A673 (cell line): ENCODE data around the gene CD96. TPM values are rescaled to one million over a fixed set of nuclear protein-coding genes. Genes with fewer than 3 reads are reported as not detected.

Experiments
- BruUV-seq: library from RNA; stranded (reverse); fragments of 400-500 nt; replicated peaks from 2 replicates; lab custom pipeline; 2021; lab: Mats Ljungman, UMichigan
- CTCF ChIA-PET: fragments of 300-600 bp; sonication (Branson Sonifier 250); formaldehyde crosslinking; loops from one replicate; lab custom pipeline; 2022; ENCODE audit warnings: antibody characterized with exemption; lab: Charles Lee
- POLR2A ChIA-PET: fragments of 300-600 bp; sonication (Branson Sonifier 250); formaldehyde crosslinking; loops from one replicate; lab custom pipeline; 2022; ENCODE audit warnings: antibody characterized with exemption; ENCODE audit not compliant: low non-redundant PET; lab: Charles Lee
- DNase-seq: peaks from one replicate; pipeline ENCODE4 v3.0.0-alpha.2; 2015; ENCODE audit warnings: low spot score
- H3K27ac ChIP-seq: fragments of 200-600 bp; sonication (generic); 2 replicates; pipeline ENCODE4 v1.5.1; 2016; ENCODE audit warnings: mixed run types, low read depth, mild to moderate bottlenecking, mixed read lengths, antibody characterized with exemption, low read length; ENCODE audit not compliant: poor library complexity, severe bottlenecking
- H3K27me3 ChIP-seq: fragments of 200-600 bp; sonication (generic); replicated peaks from 2 replicates; pipeline ENCODE4 v1.6.1; 2017; ENCODE audit warnings: mixed run types, low read depth, mild to moderate bottlenecking, mixed read lengths, antibody characterized with exemption, low read length; ENCODE audit not compliant: insufficient read depth, poor library complexity
- H3K36me3 ChIP-seq: fragments of 200-600 bp; sonication (generic); 2 replicates; pipeline ENCODE4 v1.6.1; 2016; ENCODE audit warnings: mixed run types, mild to moderate bottlenecking, mixed read lengths, antibody characterized with exemption, low read length; ENCODE audit not compliant: insufficient read depth, poor library complexity, severe bottlenecking
- H3K4me1 ChIP-seq: fragments of 200-600 bp; sonication (generic); 2 replicates; pipeline ENCODE4 v1.6.1; 2017; ENCODE audit warnings: mixed run types, mild to moderate bottlenecking, mixed read lengths, antibody characterized with exemption, low read length; ENCODE audit not compliant: insufficient read depth, poor library complexity, severe bottlenecking
- H3K4me3 ChIP-seq: fragments of 200-600 bp; sonication (generic); 2 replicates; pipeline ENCODE4 v1.5.1; 2016; ENCODE audit warnings: low read depth, mixed run types, mild to moderate bottlenecking, mixed read lengths, low read length; ENCODE audit not compliant: poor library complexity, severe bottlenecking
- H3K9me3 ChIP-seq: fragments of 200-600 bp; sonication (generic); 2 replicates; pipeline ENCODE4 v1.6.1; 2016; ENCODE audit warnings: mixed run types, low read depth, mild to moderate bottlenecking, mixed read lengths, antibody characterized with exemption, low read length; ENCODE audit not compliant: poor library complexity, severe bottlenecking
- EZH2 ChIP-seq: fragments of 200-600 bp; sonication (generic); IDR thresholded peaks from 2 replicates; pipeline ENCODE4 v1.6.1; 2017; ENCODE audit warnings: borderline replicate concordance, low read depth, mild to moderate bottlenecking, mixed read lengths, antibody characterized with exemption, low read length; ENCODE audit not compliant: poor library complexity, severe bottlenecking
- intact Hi-C: fragments of 100-400 bp; cut with micrococcal nuclease; formaldehyde crosslinking; loops from one replicate; pipeline ENCODE4 v1.10.0; 2022; ENCODE audit not compliant: unreplicated experiment
- total RNA-seq: library from RNA; stranded (reverse); gene quantifications from 2 replicates; pipeline ENCODE4 v1.2.3, GENCODE V29; 2021
- TF ChIP-seq, protein P1 (sequence below): fragments of 300-800, 200-600 bp; sonication (generic); conservative IDR thresholded peaks from 2 replicates; pipeline ENCODE4 v1.5.1; 2017; ENCODE audit warnings: low read depth, mild to moderate bottlenecking, antibody characterized with exemption, low read length, moderate library complexity, mixed read lengths

The CD96 gene
- total RNA-seq, 1 experiment from 2014 or later: not detected

GRCh38 chr3:111701292-111701906, 159.4 kb downstream of the CD96 start:
- BruUV-seq: no TSS peak
- no peaks in the 10 kb centered on the region for H3K4me1 ChIP-seq
- ChIA-PET POLR2A (no interaction called here), CTCF (no interaction called here)
- TF ChIP-seq, protein P1, sequence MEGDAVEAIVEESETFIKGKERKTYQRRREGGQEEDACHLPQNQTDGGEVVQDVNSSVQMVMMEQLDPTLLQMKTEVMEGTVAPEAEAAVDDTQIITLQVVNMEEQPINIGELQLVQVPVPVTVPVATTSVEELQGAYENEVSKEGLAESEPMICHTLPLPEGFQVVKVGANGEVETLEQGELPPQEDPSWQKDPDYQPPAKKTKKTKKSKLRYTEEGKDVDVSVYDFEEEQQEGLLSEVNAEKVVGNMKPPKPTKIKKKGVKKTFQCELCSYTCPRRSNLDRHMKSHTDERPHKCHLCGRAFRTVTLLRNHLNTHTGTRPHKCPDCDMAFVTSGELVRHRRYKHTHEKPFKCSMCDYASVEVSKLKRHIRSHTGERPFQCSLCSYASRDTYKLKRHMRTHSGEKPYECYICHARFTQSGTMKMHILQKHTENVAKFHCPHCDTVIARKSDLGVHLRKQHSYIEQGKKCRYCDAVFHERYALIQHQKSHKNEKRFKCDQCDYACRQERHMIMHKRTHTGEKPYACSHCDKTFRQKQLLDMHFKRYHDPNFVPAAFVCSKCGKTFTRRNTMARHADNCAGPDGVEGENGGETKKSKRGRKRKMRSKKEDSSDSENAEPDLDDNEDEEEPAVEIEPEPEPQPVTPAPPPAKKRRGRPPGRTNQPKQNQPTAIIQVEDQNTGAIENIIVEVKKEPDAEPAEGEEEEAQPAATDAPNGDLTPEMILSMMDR: no peak
- no peak for TF ChIP-seq EZH2
- H3K27me3 ChIP-seq: no peaks in the 10 kb centered on the region
- H3K36me3 ChIP-seq: no peaks in the 10 kb centered on the region
- intact Hi-C loops: no loop called here
- H3K9me3 ChIP-seq: no peaks in the 10 kb centered on the region
- H3K4me3 ChIP-seq: no peak overlapping the region
- no peak overlapping the region for H3K27ac ChIP-seq
- DNase-seq: no peak

Other genes with a start within 250 kb of the CD96 start
- gene ZBED2, start 53.1 kb downstream of the CD96 start, total RNA-seq: not detected in 2 replicates
- 0.67 and 0.98 TPM in 2 replicates for gene PLCXD2, start 132.5 kb downstream of the CD96 start, total RNA-seq